Colonic mucosa (tissue), 4 donors: Measurements from ENCODE around the gene ZBP1. TPM values are rescaled to one million over a fixed set of nuclear protein-coding genes. Genes with fewer than 3 reads are reported as not detected.

ENCODE experiments used
- DNase-seq: peaks from one replicate; pipeline ENCODE4 v3.0.0-alpha.2; 2020
- H3K27ac ChIP-seq: fragments of 200-600 bp; one replicate; pipeline ENCODE4 v1.8.0; 2021
- H3K27me3 ChIP-seq: fragments of 200-600 bp; one replicate; pipeline ENCODE4 v1.8.0; 2021
- H3K36me3 ChIP-seq: fragments of 200-600 bp; one replicate; pipeline ENCODE4 v1.8.0; 2021
- H3K4me1 ChIP-seq: fragments of 200-600 bp; one replicate; pipeline ENCODE4 v1.8.0; 2021; ENCODE audit warnings: mild to moderate bottlenecking
- H3K4me3 ChIP-seq: fragments of 200-600 bp; one replicate; pipeline ENCODE4 v1.8.0; 2021
- H3K9ac ChIP-seq, 2 donors: one replicate each; pipeline ENCODE4 v1.7.0; 2013; ENCODE audit warnings: control low read depth in 2 of 2, low read depth in 2 of 2, low read length in 2 of 2
- H3K9me3 ChIP-seq: fragments of 200-600 bp; one replicate; pipeline ENCODE4 v1.8.0; 2021
- CTCF ChIP-seq: fragments of 200-600 bp; IDR thresholded peaks from one replicate; pipeline ENCODE4 v1.8.0; 2022; ENCODE audit warnings: antibody characterized with exemption, mild to moderate bottlenecking
- intact Hi-C: fragments of 100-400 bp; cut with DNase I; formaldehyde crosslinking; loops from one replicate; pipeline ENCODE4 v1.14.1; 2022
- total RNA-seq, 2 donors: library from RNA; stranded (reverse); fragmentation: NEBNext Ultra II Directional in 1 of 2; extraction: Animal tissue kit (Norgen Biotek cat#: 25700) in 1 of 2; gene quantifications; one replicate each; pipeline ENCODE4 v1.2.1, GENCODE V29; 2021
- donor health status: healthy.
- donor health status: DM: no; HTN: no; CAD: no.
- donor health status: DM: no; HTN: no; CAD: no.

Gene ZBP1
- total RNA-seq, 2 donors from 2014 or later, result 2.7 to 3.4 TPM

- no peaks in the 10 kb centered on the region for H3K9me3 ChIP-seq
- intact Hi-C loops, result no loop called here
- H3K36me3 ChIP-seq, result no peaks in the 10 kb centered on the region
- H3K4me1 ChIP-seq, result peaks cover 5% of the 10 kb centered on the region
- H3K9ac ChIP-seq, result no peak overlapping the region
- no peak for TF ChIP-seq CTCF
- H3K27ac ChIP-seq, result no peak overlapping the region
- no peak overlapping the region for H3K4me3 ChIP-seq
- no peaks in the 10 kb centered on the region for H3K27me3 ChIP-seq
- DNase-seq, result no peak
Measured at GRCh38 chr20:57578476-57579165, 41.6 kb downstream of the ZBP1 start.

GRCh38 chr20:57577679-57578475, 42.3 kb downstream of the ZBP1 start:
- Histone ChIP-seq H3K36me3 (no peaks in the 10 kb centered on the region), H3K4me3 (no peak overlapping the region), H3K9me3 (no peaks in the 10 kb centered on the region), H3K4me1 (peaks cover 5% of the 10 kb centered on the region), H3K27ac (no peak overlapping the region), H3K9ac (no peak overlapping the region), H3K27me3 (no peaks in the 10 kb centered on the region)
- no peak for DNase-seq
- no peak for TF ChIP-seq CTCF
- intact Hi-C loops, result no loop called here

- H3K9me3 ChIP-seq, result no peaks in the 10 kb centered on the region
- no peaks in the 10 kb centered on the region for H3K36me3 ChIP-seq
- TF ChIP-seq CTCF, result no peak
- H3K4me3 ChIP-seq, result no peak overlapping the region
- peaks cover 7% of the 10 kb centered on the region for H3K4me1 ChIP-seq
- H3K9ac ChIP-seq, result no peak overlapping the region
- intact Hi-C loops, result no loop called here
- DNase-seq, result no peak
- H3K27ac ChIP-seq, result no peak overlapping the region
- no peaks in the 10 kb centered on the region for H3K27me3 ChIP-seq
Measured at GRCh38 chr20:57576617-57577550, 43.3 kb downstream of the ZBP1 start.

GRCh38 chr20:57576002-57576401, 44.2 kb downstream of the ZBP1 start:
- Histone ChIP-seq H3K4me3 (no peak overlapping the region), H3K36me3 (no peaks in the 10 kb centered on the region), H3K9ac (no peak overlapping the region), H3K4me1 (peaks cover 7% of the 10 kb centered on the region), H3K27me3 (no peaks in the 10 kb centered on the region), H3K9me3 (no peaks in the 10 kb centered on the region), H3K27ac (no peak overlapping the region)
- intact Hi-C loops, result no loop called here
- no peak for DNase-seq
- TF ChIP-seq CTCF, result no peak

GRCh38 chr20:57574954-57575353, 45.3 kb downstream of the ZBP1 start:
- no peak for DNase-seq
- intact Hi-C loops, result no loop called here

More at GRCh38 chr20:57574954-57575353, 45.3 kb downstream of the ZBP1 start:
- Histone ChIP-seq H3K4me1 (peaks cover 12% of the 10 kb centered on the region), H3K27ac (no peak overlapping the region), H3K4me3 (no peak overlapping the region), H3K27me3 (no peaks in the 10 kb centered on the region), H3K36me3 (no peaks in the 10 kb centered on the region), H3K9me3 (no peaks in the 10 kb centered on the region), H3K9ac (no peak overlapping the region)
- TF ChIP-seq CTCF, result no peak
